H1 (cell line): Measurements from ENCODE around the gene SMOC2. TPM values are rescaled to one million over a fixed set of nuclear protein-coding genes. Genes with fewer than 3 reads are reported as not detected.

ENCODE experiments used
- CTCF ChIA-PET: fragments of 300-600 bp; sonication (Branson Sonifier 250); formaldehyde crosslinking; loops from one replicate; lab custom pipeline; 2021; ENCODE audit not compliant: partially characterized antibody; lab: Charles Lee
- POLR2A ChIA-PET: fragments of 300-600 bp; sonication (Branson Sonifier 250); formaldehyde crosslinking; loops from one replicate; lab custom pipeline; 2021; ENCODE audit warnings: inconsistent platforms; ENCODE audit not compliant: partially characterized antibody; lab: Charles Lee
- DNase-seq, 2 experiments: peaks; one replicate each; pipeline versions ENCODE4 v3.0.0 to v3.0.0-alpha.2; 2010 to 2022; ENCODE audit warnings: low spot score in 2 of 2, low read depth in 1 of 2, mixed read lengths in 1 of 2
- FAIRE-seq: peaks from 2 replicates; lab custom pipeline; 2011; peaks lifted over from hg19 to GRCh38; lab: Jason Lieb, UNC
- H2AFZ ChIP-seq: 2 replicates; pipeline ENCODE4 v1.8.1; 2012; ENCODE audit warnings: low read length, inconsistent platforms
- H2AK5ac ChIP-seq: 2 replicates; pipeline ENCODE4 v1.6.1; 2013; ENCODE audit warnings: low read depth, low read length
- H2BK120ac ChIP-seq: replicated peaks from 2 replicates; pipeline ENCODE3; 2013; ENCODE audit warnings: low read depth, low read length, inconsistent platforms
- H2BK12ac ChIP-seq: 2 replicates; pipeline ENCODE4 v1.6.1; 2013; ENCODE audit warnings: low read depth, low read length
- H2BK15ac ChIP-seq: 2 replicates; pipeline ENCODE4 v1.6.1; 2013; ENCODE audit warnings: low read length
- H2BK20ac ChIP-seq: 2 replicates; pipeline ENCODE4 v1.6.1; 2013; ENCODE audit warnings: low read length
- H2BK5ac ChIP-seq: 2 replicates; pipeline ENCODE4 v1.6.1; 2013; ENCODE audit warnings: low read depth, low read length
- H3K14ac ChIP-seq: 2 replicates; pipeline ENCODE4 v1.6.1; 2013; ENCODE audit warnings: inconsistent platforms; ENCODE audit not compliant: insufficient read length
- H3K18ac ChIP-seq: 2 replicates; pipeline ENCODE4 v1.6.1; 2013; ENCODE audit warnings: low read length; ENCODE audit errors: extremely low read depth
- H3K23ac ChIP-seq: 2 replicates; pipeline ENCODE4 v1.6.1; 2013; ENCODE audit warnings: inconsistent platforms; ENCODE audit not compliant: insufficient read length
- H3K23me2 ChIP-seq: 2 replicates; pipeline ENCODE4 v1.6.1; 2013; ENCODE audit warnings: low read depth, low read length
- H3K27ac ChIP-seq: 2 replicates; pipeline ENCODE4 v1.6.1; 2011; ENCODE audit warnings: low read depth, low read length, inconsistent platforms
- H3K27me3 ChIP-seq, 4 experiments: replicated peaks in 1 of 4; 1 replicate in 1 of 4; 2 replicates in 3 of 4; pipeline versions ENCODE4 v1.6.1 to v1.8.1; 2011 to 2013; ENCODE audit warnings: low read length in 3 of 4, mild to moderate bottlenecking in 3 of 4, inconsistent platforms in 2 of 4, mixed read lengths in 2 of 4, moderate library complexity in 1 of 4; ENCODE audit not compliant: control insufficient read depth in 3 of 4, insufficient read depth in 3 of 4; ENCODE audit errors: extremely low read depth in 1 of 4
- H3K36me3 ChIP-seq, 4 experiments: 2 replicates each; pipeline versions ENCODE4 v1.6.1 to v1.8.1; 2011 to 2013; ENCODE audit warnings: mild to moderate bottlenecking in 4 of 4, low read length in 3 of 4, moderate library complexity in 2 of 4, control low read depth in 1 of 4, inconsistent platforms in 1 of 4; ENCODE audit not compliant: insufficient read depth in 4 of 4, control insufficient read depth in 2 of 4
- H3K4ac ChIP-seq: replicated peaks from 2 replicates; pipeline ENCODE3; 2013; ENCODE audit warnings: low read length, low read depth, mixed read lengths, inconsistent platforms; ENCODE audit not compliant: insufficient read length
- H3K4me1 ChIP-seq, 4 experiments: replicated peaks in 1 of 4; 1 replicate in 1 of 4; 2 replicates in 3 of 4; pipeline versions ENCODE4 v1.6.1 to v1.8.1; 2011 to 2013; ENCODE audit warnings: low read length in 3 of 4, inconsistent platforms in 2 of 4, mixed read lengths in 1 of 4; ENCODE audit not compliant: insufficient read depth in 4 of 4, control insufficient read depth in 3 of 4
- H3K4me2 ChIP-seq, 2 experiments: 2 replicates each; pipeline versions ENCODE4 v1.6.1 to v1.8.1; 2011 to 2013; ENCODE audit warnings: low read depth in 2 of 2, low read length in 2 of 2, control low read depth in 1 of 2, inconsistent platforms in 1 of 2, mild to moderate bottlenecking in 1 of 2; ENCODE audit not compliant: insufficient read depth in 1 of 2
- H3K4me3 ChIP-seq, 4 experiments: fragments of 200-600, 300-600 bp in 1 of 4; sonication (generic), shearing (Covaris generic), sonication (Bioruptor Twin) in 1 of 4; 2 replicates each; pipeline versions ENCODE4 v1.5.1 to v1.8.1; 2011 to 2016; ENCODE audit warnings: low read length in 4 of 4, low read depth in 3 of 4, control low read depth in 2 of 4, inconsistent platforms in 2 of 4, mild to moderate bottlenecking in 2 of 4, mixed read lengths in 1 of 4, moderate library complexity in 1 of 4; ENCODE audit not compliant: insufficient read depth in 2 of 4; ENCODE audit errors: extremely low read depth in 1 of 4
- H3K56ac ChIP-seq: replicated peaks from 2 replicates; pipeline ENCODE3; 2013; ENCODE audit warnings: low read depth, mild to moderate bottlenecking, mixed read lengths, low read length, inconsistent platforms; ENCODE audit not compliant: insufficient read length
- H3K79me1 ChIP-seq: 2 replicates; pipeline ENCODE4 v1.6.1; 2013; ENCODE audit warnings: low read depth, low read length, control low read depth
- H3K79me2 ChIP-seq, 2 experiments: 2 replicates each; pipeline versions ENCODE4 v1.6.1 to v1.8.1; 2012 to 2013; ENCODE audit warnings: low read length in 2 of 2, mild to moderate bottlenecking in 2 of 2, inconsistent platforms in 1 of 2; ENCODE audit not compliant: insufficient read depth in 2 of 2, control insufficient read depth in 1 of 2
- H3K9ac ChIP-seq, 4 experiments: replicated peaks in 1 of 4; 1 replicate in 1 of 4; 2 replicates in 3 of 4; pipeline versions ENCODE4 v1.6.1 to v1.8.1; 2011 to 2013; ENCODE audit warnings: low read depth in 3 of 4, low read length in 3 of 4, control low read depth in 2 of 4, mild to moderate bottlenecking in 2 of 4, moderate library complexity in 2 of 4, inconsistent platforms in 1 of 4; ENCODE audit errors: extremely low read depth in 1 of 4
- H3K9me3 ChIP-seq, 2 experiments: 2 replicates each; pipeline versions ENCODE4 v1.6.1 to v1.8.1; 2012 to 2013; ENCODE audit warnings: mild to moderate bottlenecking in 2 of 2, moderate library complexity in 2 of 2, control low read depth in 1 of 2, inconsistent platforms in 1 of 2, low read depth in 1 of 2, low read length in 1 of 2, mixed read lengths in 1 of 2; ENCODE audit not compliant: insufficient read depth in 2 of 2
- H4K20me1 ChIP-seq, 2 experiments: replicated peaks in 1 of 2; 2 replicates each; pipeline versions ENCODE3 to v1.8.1; 2011 to 2013; ENCODE audit warnings: inconsistent platforms in 2 of 2, low read length in 2 of 2, mild to moderate bottlenecking in 1 of 2; ENCODE audit not compliant: insufficient read depth in 2 of 2, control insufficient read depth in 1 of 2
- H4K5ac ChIP-seq: 2 replicates; pipeline ENCODE4 v1.6.1; 2013; ENCODE audit warnings: low read length, low read depth, mixed read lengths, inconsistent platforms; ENCODE audit not compliant: insufficient read length
- H4K8ac ChIP-seq: 2 replicates; pipeline ENCODE4 v1.8.0; 2013; ENCODE audit warnings: mild to moderate bottlenecking, moderate library complexity, low read length, inconsistent platforms; ENCODE audit not compliant: insufficient read depth; ENCODE audit errors: extremely low read depth
- H4K91ac ChIP-seq: replicated peaks from 2 replicates; pipeline ENCODE3; 2013; ENCODE audit warnings: low read length, mixed read lengths, inconsistent platforms; ENCODE audit not compliant: insufficient read length
- ASH2L ChIP-seq: fragments of 200-600, 300-600 bp; sonication (generic); IDR thresholded peaks from one replicate; pipeline ENCODE4 v1.7.1; 2017; ENCODE audit warnings: low read length
- CREB1 ChIP-seq: IDR thresholded peaks from 2 replicates; pipeline ENCODE4 v1.6.1; 2012; ENCODE audit warnings: inconsistent platforms
- EGR1 ChIP-seq: IDR thresholded peaks from 2 replicates; pipeline ENCODE4 v1.6.1; 2011; ENCODE audit warnings: low read depth, low read length, borderline replicate concordance
- KDM1A ChIP-seq: fragments of 200-600, 300-600 bp; sonication (generic); IDR thresholded peaks from 2 replicates; pipeline ENCODE4 v1.7.1; 2016; ENCODE audit warnings: mild to moderate bottlenecking, low read length, borderline replicate concordance
- RXRA ChIP-seq: IDR thresholded peaks from 2 replicates; pipeline ENCODE4 v1.6.1; 2011; ENCODE audit warnings: low read depth, mild to moderate bottlenecking, low read length, moderate library complexity; ENCODE audit not compliant: insufficient read depth
- SP1 ChIP-seq: IDR thresholded peaks from 2 replicates; pipeline ENCODE4 v1.6.1; 2011; ENCODE audit warnings: low read depth, low read length
- YY1 ChIP-seq: IDR thresholded peaks from 2 replicates; pipeline ENCODE4 v1.6.1; 2011; ENCODE audit warnings: low read depth, mild to moderate bottlenecking, low read length
- WGBS, 2 experiments: shearing (Covaris generic) in 1 of 2; methylation state at CpG; one replicate each; pipeline versions ENCODE4 v1.1.6 to v1.1.7; 2013 to 2015; ENCODE audit warnings: low lambda C conversion rate in 2 of 2, mixed read lengths in 2 of 2, inconsistent platforms in 1 of 2, low coverage in 1 of 2, missing lambda C conversion rate in 1 of 2; ENCODE audit not compliant: insufficient replicate concordance in 2 of 2, insufficient coverage in 1 of 2, insufficient read length in 1 of 2; ENCODE audit errors: extremely low coverage in 1 of 2, missing lambda C conversion rate in 1 of 2; 5-methylcytosine and 5-hydroxymethylcytosine counted together
- polyA plus RNA-seq, 7 experiments: library from polyadenylated mRNA; depleted of rRNA in 3 of 7; stranded (reverse) in 5 of 7; unstranded in 2 of 7; fragments of >200 nt in 5 of 7; fragments of 200-250 nt in 2 of 7; gene quantifications; 1 replicate in 5 of 7; 2 replicates in 1 of 7; 4 replicates in 1 of 7; pipeline versions ENCODE4 v1.2.1 to v1.2.3, GENCODE V29; 2011 to 2013; ENCODE audit warnings: missing spikeins in 2 of 7, mixed read lengths in 2 of 7
- total RNA-seq: library from RNA; stranded (reverse); fragmentation: NEBNext Ultra II Directional; extraction: Animal tissue kit (Norgen Biotek cat#: 25700); gene quantifications from 2 replicates; pipeline ENCODE4 v1.2.1, GENCODE V29; 2021
- TF ChIP-seq, protein P1 (sequence below): IDR thresholded peaks from 2 replicates; pipeline ENCODE4 v1.6.1; 2011; ENCODE audit warnings: low read depth, mild to moderate bottlenecking, low read length; ENCODE audit not compliant: insufficient read depth
- TF ChIP-seq, protein P2 (sequence below): IDR thresholded peaks from 2 replicates; pipeline ENCODE4 v1.6.1; 2012; ENCODE audit warnings: low read length, inconsistent platforms

Gene SMOC2
- total and polyA plus RNA-seq, 2 of the 8 experiments (the other 6 are each of a cell fraction or from before 2014, with no cell fraction given) = 7.7 to 8.5 TPM

DNA sequence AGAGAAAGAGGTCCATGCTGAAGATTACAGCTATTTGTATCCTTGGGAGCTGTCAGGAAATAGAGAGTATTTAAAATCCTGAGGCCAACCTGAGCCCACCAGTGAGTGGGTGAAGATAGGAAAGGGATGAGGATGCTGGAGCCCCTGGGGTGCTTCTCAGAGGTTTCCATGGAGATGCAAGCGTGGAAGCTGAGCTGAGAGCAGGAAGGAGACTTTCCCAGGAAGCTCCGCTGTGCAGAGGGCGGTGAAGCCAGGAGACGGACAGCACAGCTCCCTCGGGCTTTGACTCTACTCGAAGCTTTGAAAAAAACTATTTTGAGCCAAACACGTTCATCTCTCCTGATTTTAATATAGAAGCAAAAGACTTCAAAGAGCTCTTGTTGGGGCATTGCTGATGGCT is 222.1 kb downstream of the SMOC2 start:
- no peak overlapping the region for H2BK120ac ChIP-seq
- H2AFZ ChIP-seq = no peak overlapping the region
- H3K27ac ChIP-seq = no peak overlapping the region
- no peaks in the 10 kb centered on the region for H4K20me1 ChIP-seq
- H3K27me3 ChIP-seq = no peaks in the 10 kb centered on the region
- H3K14ac ChIP-seq = no peak overlapping the region
- H3K4me1 ChIP-seq = peaks cover 0 to 8% (median 4%) of the 10 kb centered on the region in 4 experiments; a peak in 3 of 7 replicates
- no peak overlapping the region for H2BK5ac ChIP-seq
- WGBS, 2 experiments = 91% methylated on average over 7 of the region's 7 CpGs; no CpG with 5 or more reads in 1 of the 2 experiments
- no peak overlapping the region for H3K9ac ChIP-seq
- CTCF ChIA-PET = interaction anchor here (0.6 to 1.8 kb wide), 7 partner anchors 12 to 743 kb away, joined by 3 to 12 read pairs (median 3); no protein-coding TSS in a partner anchor
- no peak overlapping the region for H3K4me3 ChIP-seq
- no peaks in the 10 kb centered on the region for H3K36me3 ChIP-seq
- POLR2A ChIA-PET = no interaction called here
- H3K79me2 ChIP-seq = no peaks in the 10 kb centered on the region
- no peak overlapping the region for H3K18ac ChIP-seq
- H4K8ac ChIP-seq = no peak overlapping the region
- no peak overlapping the region for H3K56ac ChIP-seq
- TF ChIP-seq, protein P1, sequence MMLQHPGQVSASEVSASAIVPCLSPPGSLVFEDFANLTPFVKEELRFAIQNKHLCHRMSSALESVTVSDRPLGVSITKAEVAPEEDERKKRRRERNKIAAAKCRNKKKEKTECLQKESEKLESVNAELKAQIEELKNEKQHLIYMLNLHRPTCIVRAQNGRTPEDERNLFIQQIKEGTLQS = no peak
- TF ChIP-seq SP1 (no peak), CREB1 (no peak), RXRA (no peak), EGR1 (no peak), YY1 (no peak), KDM1A (no peak), ASH2L (no peak)
- TF ChIP-seq, protein P2, sequence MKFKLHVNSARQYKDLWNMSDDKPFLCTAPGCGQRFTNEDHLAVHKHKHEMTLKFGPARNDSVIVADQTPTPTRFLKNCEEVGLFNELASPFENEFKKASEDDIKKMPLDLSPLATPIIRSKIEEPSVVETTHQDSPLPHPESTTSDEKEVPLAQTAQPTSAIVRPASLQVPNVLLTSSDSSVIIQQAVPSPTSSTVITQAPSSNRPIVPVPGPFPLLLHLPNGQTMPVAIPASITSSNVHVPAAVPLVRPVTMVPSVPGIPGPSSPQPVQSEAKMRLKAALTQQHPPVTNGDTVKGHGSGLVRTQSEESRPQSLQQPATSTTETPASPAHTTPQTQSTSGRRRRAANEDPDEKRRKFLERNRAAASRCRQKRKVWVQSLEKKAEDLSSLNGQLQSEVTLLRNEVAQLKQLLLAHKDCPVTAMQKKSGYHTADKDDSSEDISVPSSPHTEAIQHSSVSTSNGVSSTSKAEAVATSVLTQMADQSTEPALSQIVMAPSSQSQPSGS = no peak
- no peaks in the 10 kb centered on the region for H3K9me3 ChIP-seq
- H2BK20ac ChIP-seq = no peak overlapping the region
- H2BK12ac ChIP-seq = no peak overlapping the region
- DNase-seq (peak in 1 of 2 experiments; percentile 34), FAIRE-seq (no peak)
- no peak overlapping the region for H3K4me2 ChIP-seq
- H3K23me2 ChIP-seq = peaks cover 11% of the 10 kb centered on the region; the same call in 1 of the 2 replicates
- H4K91ac ChIP-seq = no peak overlapping the region
- H4K5ac ChIP-seq = no peak overlapping the region
- no peaks in the 10 kb centered on the region for H3K79me1 ChIP-seq
- no peak overlapping the region for H2AK5ac ChIP-seq
- H3K23ac ChIP-seq = no peak overlapping the region
- no peak overlapping the region for H2BK15ac ChIP-seq
- H3K4ac ChIP-seq = no peak overlapping the region
